GM19372 (cell line): Measurements from ENCODE around the gene KYNU.
A peak's percentile ranks its signal among the peaks of the same experiment; 100 is the strongest.
"Not testable (repeated sequence)": the region's sequence is repeated elsewhere in the genome, so short reads cannot be mapped to it uniquely, and the experiment has no call there.

Experiments used
- ATAC-seq: cut with Tn5 transposase; IDR thresholded peaks from one replicate; pipeline ENCODE4 v1.9.1; 2021; ENCODE audit warnings: mild to moderate bottlenecking, low read depth, moderate library complexity; ENCODE audit not compliant: unreplicated experiment

KYNU gene

DNA sequence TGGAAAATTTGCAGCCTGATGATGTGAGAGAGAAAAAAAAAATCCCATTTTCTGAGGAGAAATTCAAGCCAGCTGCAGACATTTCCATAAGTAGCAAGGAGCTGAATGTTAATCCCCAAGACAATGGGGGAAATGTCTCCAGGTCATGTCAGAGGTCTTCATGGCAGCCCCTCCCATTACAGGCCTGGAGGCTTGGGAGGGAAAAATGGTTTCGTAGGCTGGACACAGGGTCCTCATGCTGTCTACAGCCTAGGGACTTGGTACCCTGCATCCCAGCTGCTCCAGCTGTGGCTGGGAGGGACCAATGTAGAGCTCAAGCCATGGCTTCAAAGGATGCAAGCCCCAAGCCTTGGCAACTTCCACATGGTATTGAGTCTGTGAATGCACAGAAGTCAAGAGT, 198.2 kb downstream of the KYNU start:
- ATAC-seq = no peak

DNA sequence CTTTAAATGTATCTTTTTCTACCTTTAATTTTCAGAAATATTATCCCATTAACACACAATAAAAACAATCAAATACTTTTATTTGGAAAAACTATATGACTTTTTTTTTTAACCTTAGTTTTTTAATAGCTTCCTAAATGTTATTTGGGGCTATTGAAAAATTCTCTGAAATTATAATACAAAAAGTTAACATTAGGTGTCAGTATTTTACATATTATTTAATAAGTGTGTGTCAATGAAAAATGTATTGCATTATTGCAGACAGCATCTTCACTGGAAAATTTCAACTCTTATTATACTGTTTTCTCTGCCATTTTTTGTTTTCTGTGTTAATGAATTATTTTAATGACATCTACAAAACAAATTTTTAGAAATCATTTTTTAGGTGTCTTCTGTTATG, 200.6 kb downstream of the KYNU start:
- ATAC-seq = no peak

DNA sequence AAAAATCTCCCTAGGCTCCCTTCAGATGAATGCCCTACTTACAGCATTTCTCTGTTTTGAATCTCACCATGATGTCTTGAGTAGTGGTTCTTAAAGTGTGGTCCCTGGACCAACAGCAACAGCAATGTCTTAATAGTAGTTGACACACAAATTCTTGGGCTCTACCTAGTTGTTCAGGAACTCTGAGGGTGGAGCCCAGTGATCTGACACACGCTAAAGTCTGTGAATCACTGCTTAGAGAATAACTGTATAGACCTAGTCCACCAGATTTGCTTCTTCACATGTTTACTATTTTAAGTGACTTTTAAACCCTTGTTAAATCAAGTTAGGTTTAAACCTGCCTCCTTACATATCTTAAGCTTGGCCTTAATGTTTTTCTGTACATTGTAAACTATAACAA, 204.2 kb downstream of the KYNU start:
- ATAC-seq = no peak

DNA sequence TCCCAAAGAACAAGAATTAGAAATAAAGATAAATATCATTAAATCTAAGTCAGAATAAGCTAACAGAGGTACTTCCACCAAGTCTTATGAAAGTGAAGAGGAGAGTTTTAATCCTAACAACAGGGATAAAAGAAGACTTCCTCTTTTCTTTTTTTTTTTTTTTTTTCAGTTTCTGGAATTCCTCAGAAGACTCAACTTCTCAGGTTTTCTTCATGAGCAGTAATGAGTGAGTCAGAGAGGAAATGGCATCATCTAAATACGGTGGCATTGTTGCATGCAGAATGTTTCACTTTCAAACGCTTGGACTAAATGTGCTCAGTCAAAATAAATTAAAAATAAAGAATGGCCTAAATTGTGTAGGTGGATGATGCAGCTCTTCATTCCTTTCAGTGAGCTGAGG, 206.2 kb downstream of the KYNU start:
- no peak for ATAC-seq

DNA sequence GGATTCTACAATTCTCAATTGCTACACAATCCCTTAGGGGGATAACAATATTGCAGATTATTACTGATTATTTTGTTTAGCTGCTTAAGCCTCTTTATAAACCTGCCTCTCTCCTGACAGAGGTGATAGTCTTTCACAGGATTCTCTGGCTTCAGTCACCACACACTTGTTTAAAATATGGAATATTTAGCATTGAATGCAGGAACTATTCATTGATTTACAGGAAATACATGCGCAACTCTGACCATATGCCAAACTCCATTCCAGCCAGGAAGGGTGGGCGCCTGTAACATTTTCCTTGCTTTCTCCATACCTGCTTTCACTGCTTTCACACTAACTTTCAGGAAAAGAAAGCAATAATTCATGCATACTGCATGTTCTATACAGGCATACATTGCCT, 207.0 kb downstream of the KYNU start:
- ATAC-seq = no peak

DNA sequence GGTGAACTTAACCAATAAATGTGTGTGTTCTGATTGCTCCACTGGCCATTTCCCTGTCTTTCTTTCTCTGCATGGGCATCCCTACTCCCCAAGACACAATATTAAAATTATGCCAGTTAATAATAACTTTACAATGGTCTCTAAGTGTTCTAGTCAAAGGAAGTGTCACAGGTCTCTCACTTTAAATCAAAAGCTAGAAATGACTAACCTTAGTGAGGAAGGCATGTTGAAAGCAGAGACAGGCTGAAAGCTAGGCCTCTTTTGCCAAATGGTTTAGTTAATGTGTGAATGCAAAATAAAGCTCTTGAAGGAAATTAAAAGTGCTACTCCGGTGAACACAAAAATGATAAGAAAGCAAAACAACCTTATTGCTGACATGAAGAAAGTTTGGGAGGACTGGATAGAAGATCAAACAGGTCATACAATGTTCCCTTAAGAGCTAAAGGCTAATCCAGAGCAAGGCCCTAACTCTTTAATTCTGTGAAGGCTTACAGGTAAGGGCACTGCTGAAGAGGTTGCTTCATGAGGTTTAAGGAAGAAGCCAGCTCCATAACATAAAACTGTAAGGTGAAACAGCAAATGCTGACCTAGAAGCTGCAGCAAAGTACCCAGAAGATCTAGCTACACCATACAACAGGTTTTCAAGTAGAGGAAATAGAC, 207.8 kb downstream of the KYNU start:
- ATAC-seq = peak; percentile 58

DNA sequence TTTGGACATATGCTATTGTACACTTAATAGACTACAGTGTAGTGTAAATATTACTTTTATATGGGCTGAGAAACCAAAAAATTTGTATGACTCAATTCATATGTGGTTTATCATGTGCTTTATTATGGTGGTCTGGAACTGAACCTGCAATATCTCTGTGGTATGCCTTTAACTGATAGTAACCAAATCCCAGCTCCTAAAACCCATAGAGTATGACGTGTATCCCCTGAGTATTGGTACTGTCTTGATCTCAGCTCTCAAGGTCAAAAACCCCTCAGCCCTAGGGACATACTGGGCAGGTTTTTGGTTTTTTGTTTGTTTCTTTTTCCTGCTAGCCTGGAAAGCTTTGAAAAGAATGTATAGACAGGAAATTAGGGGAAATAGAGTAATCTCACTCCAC, 209.6 kb downstream of the KYNU start:
- no peak for ATAC-seq

DNA sequence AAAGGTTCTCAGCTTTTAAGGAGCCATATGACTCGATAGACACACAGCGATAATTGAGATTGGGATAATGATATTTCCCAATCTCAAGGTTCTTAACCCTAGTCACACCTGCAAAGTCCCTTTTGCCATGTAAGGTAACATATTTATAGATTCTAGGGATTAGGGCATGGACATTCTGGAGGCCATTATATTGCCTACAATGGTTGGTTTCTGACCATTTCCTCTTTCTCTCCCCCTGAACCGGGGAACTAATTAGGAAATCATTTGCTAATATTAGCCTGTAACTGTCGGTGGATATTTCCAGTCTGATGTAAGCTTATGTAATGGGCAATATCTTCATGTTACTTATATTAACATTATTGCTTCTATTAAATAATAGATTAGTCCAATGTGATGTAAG, 210.9 kb downstream of the KYNU start:
- no peak for ATAC-seq

DNA sequence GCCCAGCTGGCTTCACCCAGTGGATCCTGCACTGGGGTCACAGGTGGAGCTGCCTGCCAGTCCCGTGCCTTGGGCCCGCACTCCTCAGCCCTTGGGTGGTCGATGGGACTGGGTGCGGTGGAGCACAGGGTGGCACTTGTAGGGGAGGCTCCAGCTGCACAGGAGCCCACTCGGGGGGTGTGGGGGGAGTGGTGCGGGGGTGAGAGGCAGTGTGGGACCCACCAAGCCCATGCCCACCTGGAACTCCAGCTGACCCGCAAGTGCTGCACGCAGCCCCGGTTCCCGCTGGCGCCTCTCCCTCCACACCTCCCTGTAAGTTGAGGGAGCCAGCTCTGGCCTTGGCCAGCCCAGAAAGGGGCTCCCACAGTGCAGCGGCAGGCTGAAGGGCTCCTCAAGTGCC, 212.1 kb downstream of the KYNU start:
- not testable (repeated sequence) for ATAC-seq
